ENCODE data around the gene PIP5K1B.

GRCh38 chr9:68711932-68712331 is 6.9 kb downstream of the PIP5K1B start:
- no peak for TF ChIP-seq CREB1 (IDR thresholded peaks at IDR 0.05; ENCODE audit: low read depth)
- no peak for TF ChIP-seq REST (IDR thresholded peaks at IDR 0.05; ENCODE audit: low read depth, low read length)
- TF ChIP-seq, protein P1, sequence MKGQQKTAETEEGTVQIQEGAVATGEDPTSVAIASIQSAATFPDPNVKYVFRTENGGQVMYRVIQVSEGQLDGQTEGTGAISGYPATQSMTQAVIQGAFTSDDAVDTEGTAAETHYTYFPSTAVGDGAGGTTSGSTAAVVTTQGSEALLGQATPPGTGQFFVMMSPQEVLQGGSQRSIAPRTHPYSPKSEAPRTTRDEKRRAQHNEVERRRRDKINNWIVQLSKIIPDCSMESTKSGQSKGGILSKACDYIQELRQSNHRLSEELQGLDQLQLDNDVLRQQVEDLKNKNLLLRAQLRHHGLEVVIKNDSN (IDR thresholded peaks at IDR 0.05; ENCODE audit: borderline replicate concordance, extremely low read length, insufficient read depth, low read depth, low read length), result no peak
- TF ChIP-seq, protein P2, sequence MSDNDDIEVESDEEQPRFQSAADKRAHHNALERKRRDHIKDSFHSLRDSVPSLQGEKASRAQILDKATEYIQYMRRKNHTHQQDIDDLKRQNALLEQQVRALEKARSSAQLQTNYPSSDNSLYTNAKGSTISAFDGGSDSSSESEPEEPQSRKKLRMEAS (IDR thresholded peaks at IDR 0.05; ENCODE audit: low read depth, low read length), result no peak
